Stimulated activated CD4-positive, alpha-beta T cell treated with anti-CD3 and anti-CD28 coated beads, Interleukin-1b, Interleukin-23, amount 100 ng/mL, for 24 hours (primary cell): ENCODE results near the gene CUBN.
A peak's percentile ranks its signal among the peaks of the same experiment; 100 is the strongest.
"Not testable (repeated sequence)": the region's sequence is repeated elsewhere in the genome, so short reads cannot be mapped to it uniquely, and the experiment has no call there.

ENCODE experiments used
- DNase-seq, 4 experiments: peaks; one replicate each; pipeline ENCODE4 v3.0.0-alpha.2; 2020; ENCODE audit warnings: low read depth in 4 of 4, low spot score in 1 of 4

The CUBN gene

GRCh38 chr10:16832351-16833080 is 297.1 kb downstream of the CUBN start:
- no peak for DNase-seq

- DNase-seq, result no peak
Observed at GRCh38 chr10:16828701-16829175, 300.9 kb downstream of the CUBN start.

GRCh38 chr10:16828114-16828568 is 301.5 kb downstream of the CUBN start:
- DNase-seq, result peak; percentile 32 to 50 (median 36)

- not testable (repeated sequence) for DNase-seq
Observed at GRCh38 chr10:16827474-16827873, 302.1 kb downstream of the CUBN start.

- no peak for DNase-seq
Observed at GRCh38 chr10:16822726-16823360, 306.8 kb downstream of the CUBN start.

GRCh38 chr10:16822027-16822426 is 307.6 kb downstream of the CUBN start:
- DNase-seq, result no peak

- no peak for DNase-seq
Observed at GRCh38 chr10:16820421-16820820, 309.2 kb downstream of the CUBN start.

GRCh38 chr10:16820018-16820417 is 309.6 kb downstream of the CUBN start:
- no peak for DNase-seq

GRCh38 chr10:16819436-16819835 is 310.2 kb downstream of the CUBN start:
- DNase-seq, result no peak

- no peak for DNase-seq
Observed at GRCh38 chr10:16819026-16819425, 310.6 kb downstream of the CUBN start.

GRCh38 chr10:16817125-16818019 is 312.2 kb downstream of the CUBN start, which contains the start of gene RSU1:
Gene RSU1 (minus strand): TSS chr10:16817424. CDS start chr10:16817081, 343 bp downstream.
- DNase-seq, result peak; percentile 98 to 100 (median 99)

- DNase-seq, result no peak
Observed at GRCh38 chr10:16816830-16817124, 312.8 kb downstream of the CUBN start.

- no peak for DNase-seq
Observed at GRCh38 chr10:16816171-16816570, 313.4 kb downstream of the CUBN start.

GRCh38 chr10:16814012-16814411 is 315.6 kb downstream of the CUBN start:
- no peak for DNase-seq

- DNase-seq, result no peak
Observed at GRCh38 chr10:16812676-16813075, 316.9 kb downstream of the CUBN start.

GRCh38 chr10:16811765-16812164 is 317.8 kb downstream of the CUBN start:
- DNase-seq, result no peak

GRCh38 chr10:16811292-16811691 is 318.3 kb downstream of the CUBN start:
- DNase-seq, result no peak

GRCh38 chr10:16809074-16809718 is 320.4 kb downstream of the CUBN start:
- DNase-seq, result peak in 2 of 4 experiments; percentile 21 to 33

GRCh38 chr10:16804123-16804522 is 325.5 kb downstream of the CUBN start:
- DNase-seq, result no peak

- no peak for DNase-seq
Observed at GRCh38 chr10:16803464-16803863, 326.1 kb downstream of the CUBN start.

GRCh38 chr10:16799621-16800020 is 330.0 kb downstream of the CUBN start:
- DNase-seq, result no peak
